Measurements from ENCODE around the gene TPCN1. TPM values are rescaled to one million over a fixed set of nuclear protein-coding genes. Genes with fewer than 3 reads are reported as not detected.

The TPCN1 gene
- total and polyA plus RNA-seq, 2 of the 13 experiments (the other 11 are each of a cell fraction or from before 2014, with no cell fraction given), result 8.0 to 26.8 TPM

DNA sequence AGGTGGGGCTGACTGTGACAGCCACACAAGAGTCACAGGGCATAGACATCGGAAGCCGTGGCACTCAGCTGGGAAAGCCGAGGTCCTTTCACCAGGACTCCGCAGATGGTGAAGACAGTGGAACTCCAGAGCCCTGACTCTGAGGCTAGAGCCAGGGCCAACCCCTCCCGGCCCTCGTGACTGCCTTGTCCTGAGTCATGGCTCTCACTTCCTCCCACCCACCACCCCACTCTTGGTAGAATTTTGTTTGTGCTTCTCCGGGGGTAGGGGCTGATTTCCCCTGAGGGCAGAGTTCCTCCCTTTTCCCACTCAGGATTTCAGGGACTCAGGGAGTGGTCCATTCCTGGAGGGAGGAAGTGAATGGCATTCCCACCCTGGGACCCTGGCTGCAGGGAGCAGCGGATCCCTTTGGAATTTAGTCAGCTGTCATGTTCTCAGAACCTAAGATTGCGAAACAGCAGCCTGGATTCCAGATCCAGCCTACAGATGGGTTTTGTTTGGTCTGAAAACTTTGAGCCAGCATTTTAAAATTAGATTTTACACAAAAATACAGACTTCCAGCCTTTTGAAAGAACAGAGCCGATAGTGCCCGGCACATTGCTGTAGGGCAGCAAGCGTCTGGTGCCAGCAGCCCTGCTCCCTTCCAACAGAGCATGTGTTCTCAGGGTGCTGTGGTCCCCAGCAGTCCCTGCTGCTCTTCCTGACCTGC is 50.7 kb downstream of the TPCN1 start (continued):
- TF ChIP-seq CHCHD3 (CRISPR knock-in tag; IDR thresholded peaks at IDR 0.05) (no peak), BCL6 (CRISPR knock-in tag; IDR thresholded peaks at IDR 0.05) (peak; percentile 69), ATRX (CRISPR knock-in tag; IDR thresholded peaks at IDR 0.05; ENCODE audit: borderline replicate concordance) (no peak), ZNF207 (IDR thresholded peaks at IDR 0.05; ENCODE audit: borderline replicate concordance) (no peak), HNRNPH1 (optimal IDR thresholded peaks at IDR 0.05; ENCODE audit: low read depth, low read length) (no peak), ZNF232 (CRISPR knock-in tag; IDR thresholded peaks at IDR 0.05; ENCODE audit: borderline replicate concordance) (no peak; the same call in 1 of the 2 replicates), ZBTB1 (CRISPR knock-in tag; IDR thresholded peaks at IDR 0.05; ENCODE audit: borderline replicate concordance) (no peak), SCMH1 (CRISPR knock-in tag; IDR thresholded peaks at IDR 0.05; ENCODE audit: borderline replicate concordance) (no peak), ZNF33B (CRISPR knock-in tag; IDR thresholded peaks at IDR 0.05) (no peak), MYNN (CRISPR knock-in tag; IDR thresholded peaks at IDR 0.05; ENCODE audit: low read depth) (no peak), NFATC3 (CRISPR knock-in tag; IDR thresholded peaks at IDR 0.05) (no peak), WIZ (CRISPR knock-in tag; IDR thresholded peaks at IDR 0.05) (no peak), ZNF776 (CRISPR knock-in tag; IDR thresholded peaks at IDR 0.05) (no peak), ZBTB21 (CRISPR knock-in tag; IDR thresholded peaks at IDR 0.05) (no peak), RCOR2 (CRISPR knock-in tag; IDR thresholded peaks at IDR 0.05) (0 out of 2 replicates have a peak, but pooled peaks have one; percentile 25), ZNF891 (CRISPR knock-in tag; IDR thresholded peaks at IDR 0.05) (peak; percentile 77; the same call in 1 of the 2 replicates), ZNF317 (CRISPR knock-in tag; IDR thresholded peaks at IDR 0.05) (peak; percentile 89), REL (CRISPR knock-in tag; conservative IDR thresholded peaks at IDR 0.05) (no peak), FLYWCH1 (CRISPR knock-in tag; IDR thresholded peaks at IDR 0.05) (no peak), PAF1 (CRISPR knock-in tag; IDR thresholded peaks at IDR 0.05) (no peak)
- TF ChIP-seq, protein P1, sequence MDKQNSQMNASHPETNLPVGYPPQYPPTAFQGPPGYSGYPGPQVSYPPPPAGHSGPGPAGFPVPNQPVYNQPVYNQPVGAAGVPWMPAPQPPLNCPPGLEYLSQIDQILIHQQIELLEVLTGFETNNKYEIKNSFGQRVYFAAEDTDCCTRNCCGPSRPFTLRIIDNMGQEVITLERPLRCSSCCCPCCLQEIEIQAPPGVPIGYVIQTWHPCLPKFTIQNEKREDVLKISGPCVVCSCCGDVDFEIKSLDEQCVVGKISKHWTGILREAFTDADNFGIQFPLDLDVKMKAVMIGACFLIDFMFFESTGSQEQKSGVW (CRISPR knock-in tag; IDR thresholded peaks at IDR 0.05; ENCODE audit: borderline replicate concordance), result no peak
- TF ChIP-seq, protein P2, sequence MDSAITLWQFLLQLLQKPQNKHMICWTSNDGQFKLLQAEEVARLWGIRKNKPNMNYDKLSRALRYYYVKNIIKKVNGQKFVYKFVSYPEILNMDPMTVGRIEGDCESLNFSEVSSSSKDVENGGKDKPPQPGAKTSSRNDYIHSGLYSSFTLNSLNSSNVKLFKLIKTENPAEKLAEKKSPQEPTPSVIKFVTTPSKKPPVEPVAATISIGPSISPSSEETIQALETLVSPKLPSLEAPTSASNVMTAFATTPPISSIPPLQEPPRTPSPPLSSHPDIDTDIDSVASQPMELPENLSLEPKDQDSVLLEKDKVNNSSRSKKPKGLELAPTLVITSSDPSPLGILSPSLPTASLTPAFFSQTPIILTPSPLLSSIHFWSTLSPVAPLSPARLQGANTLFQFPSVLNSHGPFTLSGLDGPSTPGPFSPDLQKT (CRISPR knock-in tag; IDR thresholded peaks at IDR 0.05; ENCODE audit: borderline replicate concordance), result no peak
